Measurements from ENCODE around the gene C5orf22. TPM values are rescaled to one million over a fixed set of nuclear protein-coding genes. Genes with fewer than 3 reads are reported as not detected.

The C5orf22 gene
- total RNA-seq, 1 experiment from 2014 or later, result 61.6 TPM

DNA sequence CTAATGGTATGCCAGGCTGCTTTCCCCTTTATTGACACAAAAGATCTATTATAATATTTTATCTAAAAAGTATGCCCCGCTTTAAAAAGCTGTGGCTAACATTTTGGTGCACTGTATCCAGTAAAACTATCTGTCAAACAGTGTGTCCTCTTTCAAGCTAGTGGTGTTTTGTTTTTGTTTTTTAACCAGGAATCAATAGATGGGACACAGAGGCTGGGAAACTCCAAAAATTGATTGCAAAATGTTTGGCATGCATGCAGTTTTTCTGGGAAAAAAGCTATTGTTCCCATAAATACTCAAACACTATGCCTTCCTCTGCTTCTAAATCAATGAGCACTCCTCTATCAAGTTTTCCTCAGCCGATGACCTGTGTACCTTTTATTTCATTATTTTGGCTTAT lies 72.5 kb downstream of the C5orf22 start:
- Histone ChIP-seq H3K9me3 (replicated peaks) (no peaks in the 10 kb centered on the region), H3K27me3 (no peaks in the 10 kb centered on the region), H3K4me1 (no peaks in the 10 kb centered on the region), H3K4me3 (no peak overlapping the region), H3K27ac (no peak overlapping the region), H3K36me3 (no peaks in the 10 kb centered on the region)
- no peak for DNase-seq

Other genes with a start within 250 kb of the C5orf22 start
- 104 and 105 TPM in 2 replicates for gene DROSHA, start 208 bp upstream of the C5orf22 start, total RNA-seq (2014; rRNA removed; shearing (Covaris generic))
- gene PDZD2, start 106.8 kb downstream of the C5orf22 start, total RNA-seq (2014; rRNA removed; shearing (Covaris generic)), result 0.47 and 0.76 TPM in 2 replicates

All from SJCRH30 (cell line).